ENCODE data around the gene SLC39A8. TPM values are rescaled to one million over a fixed set of nuclear protein-coding genes. Genes with fewer than 3 reads are reported as not detected.

The SLC39A8 gene
- total RNA-seq, 1 donor from 2014 or later, result 27.7 TPM

DNA sequence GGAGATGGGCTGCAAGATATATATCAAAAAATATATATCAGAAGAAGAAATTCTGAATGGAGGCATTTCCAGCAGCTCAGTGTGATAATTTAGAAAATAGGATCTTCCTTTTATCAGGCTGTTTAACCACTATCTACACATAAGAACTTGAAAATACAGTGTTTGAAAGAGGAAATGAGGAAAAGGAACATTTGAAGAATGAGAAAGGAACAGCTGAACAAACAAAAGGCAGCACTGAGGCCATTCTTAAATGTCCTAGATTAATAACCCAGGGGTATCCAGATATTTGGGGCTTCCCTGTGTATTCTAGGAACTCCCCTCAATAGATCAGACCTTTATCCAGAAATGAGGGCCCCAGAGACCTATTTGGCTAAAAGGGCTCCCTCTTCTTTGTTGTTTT lies 4.1 kb downstream of the SLC39A8 start:
- TF ChIP-seq, protein P1, sequence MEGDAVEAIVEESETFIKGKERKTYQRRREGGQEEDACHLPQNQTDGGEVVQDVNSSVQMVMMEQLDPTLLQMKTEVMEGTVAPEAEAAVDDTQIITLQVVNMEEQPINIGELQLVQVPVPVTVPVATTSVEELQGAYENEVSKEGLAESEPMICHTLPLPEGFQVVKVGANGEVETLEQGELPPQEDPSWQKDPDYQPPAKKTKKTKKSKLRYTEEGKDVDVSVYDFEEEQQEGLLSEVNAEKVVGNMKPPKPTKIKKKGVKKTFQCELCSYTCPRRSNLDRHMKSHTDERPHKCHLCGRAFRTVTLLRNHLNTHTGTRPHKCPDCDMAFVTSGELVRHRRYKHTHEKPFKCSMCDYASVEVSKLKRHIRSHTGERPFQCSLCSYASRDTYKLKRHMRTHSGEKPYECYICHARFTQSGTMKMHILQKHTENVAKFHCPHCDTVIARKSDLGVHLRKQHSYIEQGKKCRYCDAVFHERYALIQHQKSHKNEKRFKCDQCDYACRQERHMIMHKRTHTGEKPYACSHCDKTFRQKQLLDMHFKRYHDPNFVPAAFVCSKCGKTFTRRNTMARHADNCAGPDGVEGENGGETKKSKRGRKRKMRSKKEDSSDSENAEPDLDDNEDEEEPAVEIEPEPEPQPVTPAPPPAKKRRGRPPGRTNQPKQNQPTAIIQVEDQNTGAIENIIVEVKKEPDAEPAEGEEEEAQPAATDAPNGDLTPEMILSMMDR (IDR thresholded peaks at IDR 0.05), result no peak
- TF ChIP-seq POLR2AphosphoS5 (IDR thresholded peaks at IDR 0.05; ENCODE audit: insufficient read depth in 1 of 2, low read depth in 1 of 2), result no peak
- no peak for TF ChIP-seq POLR2A (IDR thresholded peaks at IDR 0.05)
- intact Hi-C loops (cut with DNase I), result no loop called here

GRCh38 chr4:102339018-102339417 lies 6.3 kb downstream of the SLC39A8 start:
- Histone ChIP-seq H3K36me3 (no peaks in the 10 kb centered on the region), H3K9me3 (no peaks in the 10 kb centered on the region), H3K4me3 (no peak overlapping the region), H3K4me1 (peaks cover 20% of the 10 kb centered on the region), H3K27me3 (no peaks in the 10 kb centered on the region), H3K27ac (no peak overlapping the region)
- DNase-seq (ENCODE audit: extremely low spot score in 2 of 2), result no peak
- TF ChIP-seq POLR2A (IDR thresholded peaks at IDR 0.05), result no peak
- TF ChIP-seq, protein P1 (IDR thresholded peaks at IDR 0.05), result no peak
- TF ChIP-seq POLR2AphosphoS5 (IDR thresholded peaks at IDR 0.05; ENCODE audit: insufficient read depth in 1 of 2, low read depth in 1 of 2), result no peak
- intact Hi-C loops (cut with DNase I), result no loop called here

More for the DNA sequence above, 4.1 kb downstream of the SLC39A8 start:
- Histone ChIP-seq H3K4me3 (no peak overlapping the region), H3K36me3 (no peaks in the 10 kb centered on the region), H3K27me3 (no peaks in the 10 kb centered on the region), H3K4me1 (peaks cover 21% of the 10 kb centered on the region), H3K9me3 (no peaks in the 10 kb centered on the region), H3K27ac (no peak overlapping the region)
- no peak for DNase-seq (ENCODE audit: extremely low spot score in 2 of 2)

DNA sequence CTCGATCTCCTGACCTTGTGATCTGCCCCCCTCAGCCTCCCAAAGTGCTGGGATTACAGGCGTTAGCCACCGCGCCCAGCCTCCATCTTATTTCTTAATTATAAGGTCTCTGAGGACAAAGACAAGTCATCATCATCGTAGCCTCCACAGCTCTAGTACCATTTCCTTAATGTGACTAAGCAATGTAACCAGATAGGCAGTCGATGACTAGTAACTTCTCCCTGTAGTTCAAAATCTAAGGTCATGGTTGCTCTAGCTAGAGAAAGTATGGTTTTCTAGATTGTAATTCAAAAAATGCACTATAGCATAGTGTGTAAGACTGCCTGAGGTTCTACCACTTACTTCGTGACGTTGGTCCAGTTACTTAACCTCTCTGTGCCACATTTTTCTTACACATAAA lies 6.9 kb downstream of the SLC39A8 start:
- Histone ChIP-seq H3K9me3 (no peaks in the 10 kb centered on the region), H3K27me3 (no peaks in the 10 kb centered on the region), H3K27ac (no peak overlapping the region), H3K4me3 (no peak overlapping the region), H3K4me1 (peaks cover 14% of the 10 kb centered on the region), H3K36me3 (no peaks in the 10 kb centered on the region)
- TF ChIP-seq POLR2A (IDR thresholded peaks at IDR 0.05) (no peak), POLR2AphosphoS5 (IDR thresholded peaks at IDR 0.05; ENCODE audit: insufficient read depth in 1 of 2, low read depth in 1 of 2) (no peak)
- TF ChIP-seq, protein P1 (IDR thresholded peaks at IDR 0.05), result no peak
- intact Hi-C loops (cut with DNase I), result no loop called here
- DNase-seq (ENCODE audit: extremely low spot score in 2 of 2), result no peak

GRCh38 chr4:102335616-102336015 lies 9.7 kb downstream of the SLC39A8 start:
- no peak overlapping the region for H3K27ac ChIP-seq
- H3K4me1 ChIP-seq, result no peaks in the 10 kb centered on the region
- TF ChIP-seq, protein P1 (IDR thresholded peaks at IDR 0.05), result no peak
- no peak for TF ChIP-seq POLR2AphosphoS5 (IDR thresholded peaks at IDR 0.05; ENCODE audit: insufficient read depth in 1 of 2, low read depth in 1 of 2)
- no peak for TF ChIP-seq POLR2A (IDR thresholded peaks at IDR 0.05)
- intact Hi-C loops (cut with DNase I), result no loop called here
- no peaks in the 10 kb centered on the region for H3K36me3 ChIP-seq
- no peaks in the 10 kb centered on the region for H3K27me3 ChIP-seq
- no peak for DNase-seq (ENCODE audit: extremely low spot score in 2 of 2)
- H3K9me3 ChIP-seq, result no peaks in the 10 kb centered on the region
- no peak overlapping the region for H3K4me3 ChIP-seq

DNA sequence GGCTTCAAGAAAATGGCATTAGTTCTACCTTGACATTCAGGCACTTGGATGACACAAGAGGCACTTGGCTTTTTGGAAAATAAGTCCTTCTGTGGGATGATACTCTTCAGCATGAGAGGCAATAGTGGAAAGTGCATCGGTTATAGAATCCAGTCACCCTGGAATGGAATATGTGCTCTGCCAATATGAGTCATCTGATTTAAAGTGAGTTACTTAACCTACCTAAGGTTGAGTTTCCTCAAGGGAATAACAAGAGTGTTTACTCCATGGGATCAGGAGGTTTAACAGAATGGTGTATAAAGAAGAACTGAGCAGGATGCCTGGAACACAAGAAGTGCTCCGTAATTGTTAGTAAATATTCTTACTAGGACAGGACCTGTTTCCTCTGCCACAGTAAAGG lies 10.7 kb downstream of the SLC39A8 start:
- no peak for TF ChIP-seq POLR2AphosphoS5 (IDR thresholded peaks at IDR 0.05; ENCODE audit: insufficient read depth in 1 of 2, low read depth in 1 of 2)
- DNase-seq (ENCODE audit: extremely low spot score in 2 of 2), result no peak
- H3K27me3 ChIP-seq, result no peaks in the 10 kb centered on the region
- H3K27ac ChIP-seq, result no peak overlapping the region
- no peaks in the 10 kb centered on the region for H3K9me3 ChIP-seq
- no peaks in the 10 kb centered on the region for H3K36me3 ChIP-seq
- H3K4me3 ChIP-seq, result no peak overlapping the region
- intact Hi-C loops (cut with DNase I), result no loop called here
- no peaks in the 10 kb centered on the region for H3K4me1 ChIP-seq

All from vagina (tissue), 2 donors.